IPS-15b (cell line): ENCODE data around the gene TRMO.
"Not testable (repeated sequence)": the region's sequence is repeated elsewhere in the genome, so short reads cannot be mapped to it uniquely, and the experiment has no call there.

Source experiments
- H3K27me3 ChIP-seq: one replicate; pipeline ENCODE4 v1.6.1; 2013; ENCODE audit warnings: low read length; ENCODE audit not compliant: control insufficient read depth, insufficient read depth
- H3K36me3 ChIP-seq: one replicate; pipeline ENCODE4 v1.6.1; 2013; ENCODE audit warnings: low read length; ENCODE audit not compliant: control insufficient read depth, insufficient read depth
- H3K4me1 ChIP-seq: one replicate; pipeline ENCODE4 v1.6.1; 2013; ENCODE audit warnings: mild to moderate bottlenecking, low read length; ENCODE audit not compliant: control insufficient read depth, insufficient read depth
- H3K4me3 ChIP-seq: one replicate; pipeline ENCODE4 v1.5.1; 2013; ENCODE audit warnings: low read depth, low read length
- H3K9ac ChIP-seq: one replicate; pipeline ENCODE4 v1.6.1; 2013; ENCODE audit warnings: low read depth, mild to moderate bottlenecking, low read length
- H3K9me3 ChIP-seq: one replicate; pipeline ENCODE4 v1.6.1; 2013; ENCODE audit warnings: mild to moderate bottlenecking, low read length; ENCODE audit not compliant: control insufficient read depth, insufficient read depth

Gene TRMO

GRCh38 chr9:97958812-97959511 lies 36.7 kb upstream of the TRMO start:
- Histone ChIP-seq H3K4me1 (no peaks in the 10 kb centered on the region), H3K9ac (no peak overlapping the region), H3K4me3 (no peak overlapping the region), H3K27me3 (peaks cover 18% of the 10 kb centered on the region), H3K36me3 (no peaks in the 10 kb centered on the region), H3K9me3 (no peaks in the 10 kb centered on the region)

GRCh38 chr9:97956331-97956730 lies 34.0 kb upstream of the TRMO start:
- Histone ChIP-seq H3K9me3 (no peaks in the 10 kb centered on the region), H3K4me3 (no peak overlapping the region), H3K27me3 (peaks cover 11% of the 10 kb centered on the region), H3K9ac (no peak overlapping the region), H3K4me1 (no peaks in the 10 kb centered on the region), H3K36me3 (no peaks in the 10 kb centered on the region)

GRCh38 chr9:97954550-97954989 lies 32.3 kb upstream of the TRMO start:
- Histone ChIP-seq H3K4me3 (no peak overlapping the region), H3K9me3 (no peaks in the 10 kb centered on the region), H3K27me3 (peaks cover 2% of the 10 kb centered on the region), H3K36me3 (no peaks in the 10 kb centered on the region), H3K9ac (no peak overlapping the region), H3K4me1 (no peaks in the 10 kb centered on the region)

GRCh38 chr9:97950873-97951272 lies 28.6 kb upstream of the TRMO start:
- not testable (repeated sequence) for H3K9me3 ChIP-seq, H3K27me3 ChIP-seq, H3K4me3 ChIP-seq, H3K9ac ChIP-seq, H3K36me3 ChIP-seq, H3K4me1 ChIP-seq

GRCh38 chr9:97947094-97947493 lies 24.8 kb upstream of the TRMO start:
- H3K36me3 ChIP-seq, H3K9me3 ChIP-seq, H3K4me3 ChIP-seq, H3K9ac ChIP-seq, H3K4me1 ChIP-seq: not testable (repeated sequence)
- peaks cover 28% of the 10 kb centered on the region for H3K27me3 ChIP-seq

- H3K4me1 ChIP-seq, H3K4me3 ChIP-seq, H3K9me3 ChIP-seq, H3K9ac ChIP-seq, H3K36me3 ChIP-seq: not testable (repeated sequence)
- peaks cover 43% of the 10 kb centered on the region for H3K27me3 ChIP-seq
Observed at GRCh38 chr9:97945470-97945869, 23.2 kb upstream of the TRMO start.

GRCh38 chr9:97944612-97945011 lies 22.3 kb upstream of the TRMO start:
- peaks cover 52% of the 10 kb centered on the region for H3K27me3 ChIP-seq
- no peak overlapping the region for H3K9ac ChIP-seq
- H3K9me3 ChIP-seq, result no peaks in the 10 kb centered on the region
- no peaks in the 10 kb centered on the region for H3K36me3 ChIP-seq
- H3K4me3 ChIP-seq, result no peak overlapping the region
- H3K4me1 ChIP-seq, result no peaks in the 10 kb centered on the region

- Histone ChIP-seq H3K36me3 (no peaks in the 10 kb centered on the region), H3K27me3 (peaks cover 63% of the 10 kb centered on the region), H3K9ac (no peak overlapping the region), H3K4me1 (no peaks in the 10 kb centered on the region), H3K9me3 (no peaks in the 10 kb centered on the region), H3K4me3 (no peak overlapping the region)
Observed at GRCh38 chr9:97943308-97943855, 21.1 kb upstream of the TRMO start.

- no peak overlapping the region for H3K9ac ChIP-seq
- peaks cover 73% of the 10 kb centered on the region for H3K27me3 ChIP-seq
- H3K4me1 ChIP-seq, result no peaks in the 10 kb centered on the region
- H3K9me3 ChIP-seq, result no peaks in the 10 kb centered on the region
- H3K4me3 ChIP-seq, result no peak overlapping the region
- no peaks in the 10 kb centered on the region for H3K36me3 ChIP-seq
Observed at GRCh38 chr9:97941323-97941722, 19.0 kb upstream of the TRMO start.

GRCh38 chr9:97940741-97941140 lies 18.4 kb upstream of the TRMO start:
- no peaks in the 10 kb centered on the region for H3K4me1 ChIP-seq
- H3K9ac ChIP-seq, result no peak overlapping the region
- no peaks in the 10 kb centered on the region for H3K36me3 ChIP-seq
- no peaks in the 10 kb centered on the region for H3K9me3 ChIP-seq
- peaks cover 79% of the 10 kb centered on the region for H3K27me3 ChIP-seq
- H3K4me3 ChIP-seq, result no peak overlapping the region

- no peaks in the 10 kb centered on the region for H3K9me3 ChIP-seq
- no peak overlapping the region for H3K9ac ChIP-seq
- H3K36me3 ChIP-seq, result no peaks in the 10 kb centered on the region
- no peak overlapping the region for H3K4me3 ChIP-seq
- H3K4me1 ChIP-seq, result no peaks in the 10 kb centered on the region
- peaks cover 84% of the 10 kb centered on the region for H3K27me3 ChIP-seq
Observed at GRCh38 chr9:97940233-97940632, 17.9 kb upstream of the TRMO start.

GRCh38 chr9:97938081-97938644 lies 15.9 kb upstream of the TRMO start, which contains the start of gene HEMGN:
TSS of gene HEMGN (minus strand) at chr9:97938172. CDS start at chr9:97938136, 36 bp downstream.
- H3K27me3 ChIP-seq, result peaks cover 73% of the 10 kb centered on the region
- H3K4me1 ChIP-seq, result no peaks in the 10 kb centered on the region

More at GRCh38 chr9:97938081-97938644, 15.9 kb upstream of the TRMO start, which contains the start of gene HEMGN:
- H3K9ac ChIP-seq, result no peak within 1 kb of the TSS
- H3K9me3 ChIP-seq, result no peaks in the 10 kb centered on the region
- H3K36me3 ChIP-seq, result no peaks in the 10 kb centered on the region
- H3K4me3 ChIP-seq, result no peak within 1 kb of the TSS
